HG03575 (cell line): ENCODE measurements around the gene MRPL40.

Experiments
- ATAC-seq: cut with Tn5 transposase; IDR thresholded peaks from one replicate; pipeline ENCODE4 v1.9.1; 2021; ENCODE audit not compliant: unreplicated experiment, insufficient number of reproducible peaks, low FRiP score; ENCODE audit errors: extremely low read depth

MRPL40 gene

DNA sequence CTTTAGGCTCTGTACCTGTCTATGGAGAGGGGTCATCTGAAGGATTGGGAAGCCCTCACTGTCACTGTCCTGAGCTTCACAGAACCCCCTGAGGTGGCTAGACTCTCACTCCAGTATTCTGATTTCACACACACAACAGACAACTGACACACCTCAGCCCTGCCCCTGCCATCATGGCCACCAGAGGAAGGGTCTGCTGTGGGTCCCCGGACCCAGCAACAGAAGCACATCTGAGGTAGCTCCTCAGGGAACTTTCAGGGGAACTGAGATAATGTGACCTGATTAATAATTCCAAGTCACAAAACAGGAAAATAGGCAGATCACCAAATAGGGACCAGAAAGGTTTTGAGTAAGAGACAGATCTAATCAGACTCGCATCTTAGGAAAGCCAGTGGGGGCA lies 22.7 kb downstream of the MRPL40 start:
- ATAC-seq: no peak

DNA sequence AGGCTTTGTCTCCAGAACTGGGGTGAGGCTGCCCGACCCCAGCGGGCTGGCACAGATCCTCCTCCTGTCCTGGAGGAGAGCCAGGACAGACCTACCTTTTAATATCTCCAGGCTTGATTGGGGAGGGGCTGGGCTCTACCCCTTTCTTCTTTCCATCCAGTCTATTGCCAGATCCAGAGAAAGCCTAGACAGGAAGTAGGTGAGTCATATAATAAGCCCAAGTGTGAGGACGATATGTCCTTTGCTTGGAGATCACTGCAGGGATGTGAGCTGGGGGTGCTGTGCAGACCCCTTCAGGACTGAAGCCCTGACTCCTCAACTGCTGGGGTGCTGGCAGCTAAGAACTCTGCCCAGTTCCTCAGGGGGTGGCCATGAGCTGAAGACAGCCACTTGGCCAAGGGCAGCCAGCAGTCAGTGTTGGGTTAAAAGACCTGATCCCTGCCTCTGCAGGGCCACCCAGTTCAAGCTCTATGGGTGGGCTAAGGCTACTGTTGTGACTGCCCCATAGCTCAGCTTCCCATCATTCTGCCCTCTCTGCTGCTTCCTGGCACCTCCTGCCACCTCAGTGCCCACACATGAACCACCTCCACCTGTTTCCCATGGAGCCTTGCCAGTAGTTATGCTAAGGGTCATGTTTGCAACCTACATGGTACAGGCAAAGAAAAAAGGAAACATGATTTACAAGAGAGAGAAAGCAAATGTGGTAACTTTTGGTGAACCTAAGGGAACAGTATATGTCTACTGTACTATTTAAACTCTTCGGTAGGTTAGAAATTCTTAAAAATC lies 23.4 kb downstream of the MRPL40 start:
- no peak for ATAC-seq

DNA sequence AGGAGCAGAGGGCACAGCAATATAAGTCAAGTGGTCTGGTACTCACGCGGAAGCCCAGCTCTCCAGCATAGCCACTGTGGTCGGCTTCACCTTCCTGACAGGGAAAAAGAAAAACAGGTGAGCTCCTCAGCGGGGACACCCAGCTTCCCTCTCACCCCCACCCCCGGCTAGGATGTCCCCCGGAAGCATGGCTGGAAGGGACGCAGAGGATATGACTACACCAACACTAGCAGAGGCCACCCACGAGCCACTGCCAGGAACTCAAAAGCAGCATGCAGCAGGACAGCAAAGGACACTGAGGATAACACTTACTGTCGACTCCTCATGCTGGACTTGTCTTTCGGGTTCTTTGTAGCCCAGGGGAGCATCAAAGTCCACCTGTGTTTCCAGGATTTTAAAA lies 24.2 kb downstream of the MRPL40 start:
- ATAC-seq: no peak

DNA sequence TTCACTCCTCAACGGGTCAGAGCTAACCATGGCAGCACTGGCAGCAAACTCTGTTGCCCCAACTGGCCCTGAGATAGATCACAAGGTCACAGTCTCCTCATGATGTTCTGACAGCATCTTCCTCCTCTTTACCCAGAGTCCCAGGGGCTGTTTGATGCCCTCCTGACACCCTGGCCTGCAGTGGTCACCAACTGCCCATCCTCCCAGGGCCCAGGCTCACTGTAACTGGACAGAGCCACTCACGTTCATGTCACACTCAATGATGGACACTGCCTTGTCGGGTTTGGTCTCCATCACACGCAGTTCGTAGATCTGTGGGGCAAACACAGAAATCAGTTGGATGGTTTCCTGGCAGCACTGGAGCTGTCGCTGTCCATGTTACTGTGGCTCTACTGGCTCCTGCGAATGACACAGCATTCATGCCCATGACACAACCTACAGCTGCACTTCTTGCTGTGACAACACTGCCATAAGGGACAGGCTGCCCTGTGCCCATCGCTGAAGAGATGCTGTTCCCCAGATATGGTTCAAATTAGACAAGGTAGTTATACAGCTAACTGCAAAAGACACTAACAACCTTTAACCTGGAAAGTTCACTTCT lies 25.6 kb downstream of the MRPL40 start:
- no peak for ATAC-seq

DNA sequence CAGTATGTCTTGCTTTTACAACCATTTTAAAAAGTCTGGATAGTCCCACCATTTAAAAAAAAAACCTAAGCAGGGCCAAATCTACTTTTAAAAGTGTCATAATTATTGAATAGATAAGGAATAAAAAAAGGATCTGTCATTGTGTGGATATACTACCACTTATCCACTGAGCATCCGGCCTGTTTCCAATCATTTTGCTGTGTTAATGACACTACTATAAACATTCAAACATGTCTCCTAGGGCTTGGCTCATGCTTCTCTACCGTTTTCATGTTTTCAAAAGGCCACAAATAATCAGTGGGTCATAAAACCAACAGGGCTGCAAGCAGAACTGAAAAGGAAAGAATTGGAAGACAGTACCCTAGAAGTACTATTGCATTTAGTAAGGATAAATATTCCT lies 27.7 kb downstream of the MRPL40 start:
- no peak for ATAC-seq

DNA sequence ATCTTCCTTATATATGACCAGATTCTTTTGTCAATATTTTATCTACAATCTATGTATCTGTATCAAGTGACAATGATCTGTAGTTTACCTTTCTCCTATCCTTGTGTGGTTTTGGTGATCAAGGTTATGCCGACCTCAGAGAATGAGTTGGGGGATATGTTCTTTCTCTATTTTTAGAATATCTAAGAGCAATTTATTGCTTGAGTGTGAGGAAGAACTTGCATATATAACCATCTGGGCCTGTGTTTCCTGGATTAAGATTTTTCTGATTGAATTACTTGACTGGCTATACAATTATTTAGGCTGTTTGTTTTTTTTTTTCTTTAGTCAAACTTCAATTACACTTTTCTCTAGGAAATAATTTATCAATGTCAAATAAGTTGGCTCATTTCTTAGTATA lies 29.2 kb downstream of the MRPL40 start:
- ATAC-seq: no peak

DNA sequence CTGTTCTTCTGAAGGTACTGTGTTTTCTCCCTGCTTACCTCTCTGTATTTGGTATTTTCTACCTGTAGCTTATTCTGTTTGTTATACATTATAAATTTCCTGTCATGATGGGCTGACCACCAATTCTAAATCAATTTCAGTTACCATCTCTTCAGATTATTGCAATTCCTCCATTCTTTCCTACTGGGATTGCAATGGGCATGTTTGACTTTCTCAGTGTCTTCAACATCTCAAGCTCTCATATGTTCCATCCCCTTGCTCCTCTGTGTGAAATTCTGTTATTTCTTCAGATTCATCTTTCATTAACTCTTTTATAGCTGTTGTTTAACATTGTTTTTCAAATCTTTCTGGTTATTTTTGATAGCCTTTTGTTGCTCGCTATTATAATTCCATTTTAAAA lies 30.7 kb downstream of the MRPL40 start:
- ATAC-seq: no peak

DNA sequence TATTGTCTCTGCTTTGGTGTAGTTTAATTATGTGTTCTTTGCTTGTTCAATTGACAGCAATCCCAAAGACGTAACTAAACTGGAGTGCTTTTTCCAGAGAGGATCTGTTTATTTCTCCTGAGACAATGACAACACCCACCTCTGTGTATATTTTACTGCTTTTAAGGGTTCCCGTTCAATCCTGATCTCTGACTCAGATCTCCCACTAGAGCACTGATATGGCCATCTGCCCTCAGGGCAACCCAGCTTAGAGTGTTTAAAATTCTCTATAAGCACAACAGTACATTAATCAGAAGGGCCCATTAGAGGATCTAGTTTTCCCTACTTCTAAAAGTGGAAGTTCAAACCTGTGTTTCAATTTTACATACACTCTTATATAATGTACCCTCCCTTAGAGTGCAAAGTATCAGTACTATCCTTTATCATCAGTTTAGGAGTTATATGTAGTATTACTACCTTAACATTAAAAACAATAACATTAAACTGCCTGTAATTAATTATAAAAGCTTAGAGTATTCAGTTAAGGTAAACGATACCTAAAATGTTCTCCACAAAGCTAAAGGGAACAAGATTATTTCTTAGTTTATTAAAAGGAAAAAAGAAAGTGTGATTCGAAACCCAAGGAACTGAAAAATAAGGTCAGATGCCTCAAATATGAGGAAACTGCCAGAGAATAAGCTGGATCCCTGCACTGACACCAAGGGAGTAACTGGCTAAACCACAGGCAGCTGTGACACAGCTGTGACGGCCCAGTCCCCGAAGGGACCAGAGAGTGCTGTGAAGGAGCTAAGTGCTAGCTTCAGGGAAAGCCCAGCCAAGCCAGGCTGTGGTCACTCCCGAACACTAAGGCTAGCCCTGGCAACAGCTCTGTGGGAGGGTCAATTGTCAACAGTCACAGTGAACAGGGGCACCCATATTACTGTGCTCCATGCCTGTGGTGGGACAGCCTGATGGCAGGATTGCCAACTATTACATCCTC lies 31.4 kb downstream of the MRPL40 start:
- ATAC-seq: no peak

DNA sequence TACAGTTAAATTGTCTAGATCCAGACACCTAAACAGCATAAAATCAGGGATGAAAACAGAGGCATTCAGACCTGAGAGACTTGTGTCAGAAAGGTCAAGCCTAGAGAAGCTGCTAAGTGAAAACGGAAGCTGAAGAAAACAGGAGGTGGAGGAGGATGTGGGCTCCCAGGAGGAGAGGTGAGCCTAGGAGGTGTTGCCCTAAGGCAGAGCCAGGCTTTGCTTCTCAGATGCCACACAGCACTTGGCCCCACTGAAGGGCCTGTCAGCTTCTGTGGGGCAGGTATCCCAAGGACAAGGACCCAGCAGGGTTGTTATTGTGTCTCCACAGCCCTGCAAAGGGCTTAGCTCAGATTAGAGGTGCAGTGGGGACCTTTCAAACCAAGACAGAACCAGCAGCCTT lies 32.2 kb downstream of the MRPL40 start:
- no peak for ATAC-seq

DNA sequence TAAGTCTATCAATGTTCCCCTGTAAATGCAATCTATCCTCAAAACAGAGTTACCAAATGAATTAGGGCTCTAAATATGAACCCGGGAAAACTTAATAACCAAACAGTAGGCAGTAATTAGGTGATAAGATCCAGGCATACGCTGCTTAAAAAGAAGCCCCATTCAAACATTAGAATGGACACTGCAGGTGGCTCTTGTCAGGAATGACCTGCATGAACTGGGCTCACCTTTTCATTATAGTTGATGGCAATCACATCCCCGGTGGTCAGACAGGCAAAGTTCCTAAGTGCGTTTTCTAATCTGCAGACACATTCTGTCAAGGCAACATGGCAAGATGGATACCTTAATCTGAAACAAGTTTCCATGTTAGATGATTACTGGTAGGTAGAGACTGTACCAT lies 32.6 kb downstream of the MRPL40 start:
- no peak for ATAC-seq

DNA sequence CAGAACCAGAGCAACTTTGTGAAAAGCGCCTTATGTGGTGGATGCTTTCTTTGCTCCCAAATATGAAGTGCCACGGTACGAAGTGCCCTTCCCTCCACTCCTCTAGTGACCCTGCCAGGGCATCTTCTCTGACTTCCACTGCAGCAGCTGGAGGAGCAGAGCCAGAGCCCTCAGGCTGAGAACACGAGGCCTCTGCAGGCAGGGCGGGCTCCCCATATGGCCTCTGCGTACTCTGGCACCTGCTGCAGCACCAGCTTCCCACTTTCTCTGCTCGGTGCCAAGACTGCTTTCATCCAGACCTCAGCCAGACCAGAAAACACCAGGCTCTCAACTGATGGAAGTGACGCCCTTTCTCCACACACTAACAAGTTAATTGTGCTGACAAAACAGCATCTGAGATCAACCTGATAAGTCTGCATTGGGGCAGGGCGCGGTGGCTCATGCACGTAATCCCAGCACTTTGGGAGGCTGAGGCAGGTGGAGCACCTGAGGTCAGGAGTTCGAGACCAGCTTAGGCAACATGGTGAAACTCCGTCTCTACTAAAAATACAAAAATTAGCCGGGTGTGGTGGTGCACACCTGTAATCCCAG lies 33.9 kb downstream of the MRPL40 start:
- ATAC-seq: no peak

DNA sequence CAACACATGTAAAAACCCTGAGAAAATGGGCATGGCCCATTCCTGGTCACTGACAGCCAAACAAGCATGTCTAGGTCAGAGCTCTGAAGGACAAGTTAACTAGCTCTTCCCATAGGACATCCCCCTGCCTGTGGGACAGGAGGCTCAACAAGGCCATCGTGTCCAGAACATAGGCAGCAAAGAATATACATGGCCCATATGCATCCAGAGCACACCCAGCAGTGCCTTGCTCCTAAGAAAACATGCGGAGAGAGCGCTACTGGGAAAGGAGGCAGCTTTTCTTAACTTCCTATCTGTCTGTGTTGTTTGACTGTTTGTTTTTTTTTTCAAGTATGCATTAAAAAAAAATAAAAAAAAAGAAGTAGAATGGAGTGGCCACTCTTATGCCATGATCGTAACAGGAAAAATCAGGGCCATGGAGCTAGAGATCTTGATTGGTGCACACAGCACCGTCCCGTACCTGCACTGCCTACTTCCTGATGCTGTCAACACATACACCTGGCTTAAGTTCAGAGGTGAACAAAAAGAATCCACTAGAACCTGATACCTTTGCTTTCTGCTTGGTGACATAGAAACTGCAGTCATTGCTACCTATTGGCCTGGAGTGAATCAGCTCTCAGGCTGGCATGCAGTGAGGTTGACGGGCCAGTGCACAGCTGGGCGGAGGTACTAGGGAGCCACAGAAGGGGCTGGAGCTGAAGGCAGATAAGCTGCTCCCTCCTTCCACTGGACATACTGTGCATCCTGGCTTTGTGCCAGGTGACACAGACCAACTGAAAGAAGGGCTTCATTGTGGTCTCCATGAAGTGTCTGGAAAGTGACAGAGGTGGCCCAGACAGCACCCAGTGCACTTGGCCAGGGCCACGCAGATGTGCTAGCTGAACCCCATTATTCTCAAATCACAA lies 34.8 kb downstream of the MRPL40 start:
- no peak for ATAC-seq

DNA sequence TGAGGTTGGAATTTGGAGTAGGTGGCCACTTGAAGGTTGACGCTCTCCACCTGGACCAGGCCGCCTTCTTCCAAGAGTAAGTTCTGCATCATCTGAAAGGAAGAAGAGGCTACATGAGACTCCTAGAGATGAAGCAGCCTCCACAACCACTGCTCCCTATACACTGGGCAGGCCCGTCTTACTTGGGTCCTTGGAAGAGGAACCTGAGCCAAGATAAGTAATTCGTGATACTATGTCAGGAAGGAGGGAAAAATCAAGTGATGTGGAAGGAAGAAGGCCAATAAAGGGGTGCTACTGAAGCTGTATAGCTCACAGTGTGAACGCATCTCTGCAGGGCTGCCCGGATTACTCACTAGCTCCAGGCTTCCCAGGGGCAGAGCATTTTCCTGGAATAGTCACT lies 35.6 kb downstream of the MRPL40 start:
- ATAC-seq: no peak

DNA sequence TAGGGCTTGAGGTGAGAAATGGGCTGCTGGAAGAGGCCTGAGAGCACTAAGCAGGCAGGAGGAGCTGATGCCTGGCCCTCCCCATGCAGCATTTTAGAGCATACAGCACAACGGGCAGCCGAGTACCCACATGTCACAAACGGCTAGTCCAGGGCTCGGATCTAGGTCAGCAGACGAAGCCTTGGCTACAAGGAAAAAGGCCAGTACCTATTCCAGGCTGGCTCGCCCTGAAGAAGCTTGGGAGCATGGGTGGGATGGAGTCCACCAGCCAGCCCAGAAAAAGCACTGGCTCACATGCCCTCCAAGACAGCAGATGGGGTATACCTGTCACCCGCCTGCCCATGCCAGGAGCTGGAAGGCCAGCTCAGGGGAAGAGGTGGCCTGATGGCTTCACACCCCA lies 37.1 kb downstream of the MRPL40 start:
- no peak for ATAC-seq

DNA sequence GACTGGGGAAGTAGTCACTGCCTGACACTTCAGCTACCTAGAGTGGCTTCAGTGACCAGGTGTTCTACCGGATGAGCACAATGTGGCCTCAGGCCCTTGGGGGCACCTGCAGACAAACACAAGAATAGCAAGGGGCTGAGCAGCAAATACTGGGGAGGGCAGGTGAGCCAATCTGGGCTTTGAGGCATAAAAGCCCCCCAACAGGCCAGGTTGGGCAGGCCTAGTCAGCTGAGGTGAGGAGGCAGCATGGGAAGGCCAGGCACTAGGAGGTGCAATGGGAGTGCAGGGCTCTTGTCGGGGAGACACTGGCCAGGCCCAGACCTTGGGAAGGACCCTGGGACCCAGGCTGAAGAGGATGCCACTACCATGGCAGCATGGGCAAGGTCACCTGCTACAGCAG lies 37.7 kb downstream of the MRPL40 start:
- ATAC-seq: no peak

DNA sequence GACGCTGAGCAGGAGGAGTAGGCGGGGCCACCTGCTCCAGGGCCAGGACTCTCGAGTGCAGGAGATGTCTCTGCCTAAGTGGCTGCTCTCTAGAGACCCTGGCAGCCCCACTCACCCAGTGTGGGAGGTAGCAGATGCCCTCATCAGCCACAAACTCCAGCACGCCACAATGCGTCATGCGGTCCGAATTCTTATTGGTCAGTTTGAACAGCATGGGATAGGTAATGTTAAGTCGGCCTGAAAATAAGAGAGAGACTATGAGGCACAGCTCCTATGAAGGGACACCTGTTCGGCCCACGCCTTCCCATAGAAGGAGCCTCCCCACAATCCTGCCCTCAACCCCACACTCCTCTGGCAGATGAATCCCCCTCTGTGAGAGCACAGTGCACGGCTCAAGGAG lies 39.2 kb downstream of the MRPL40 start:
- no peak for ATAC-seq

DNA sequence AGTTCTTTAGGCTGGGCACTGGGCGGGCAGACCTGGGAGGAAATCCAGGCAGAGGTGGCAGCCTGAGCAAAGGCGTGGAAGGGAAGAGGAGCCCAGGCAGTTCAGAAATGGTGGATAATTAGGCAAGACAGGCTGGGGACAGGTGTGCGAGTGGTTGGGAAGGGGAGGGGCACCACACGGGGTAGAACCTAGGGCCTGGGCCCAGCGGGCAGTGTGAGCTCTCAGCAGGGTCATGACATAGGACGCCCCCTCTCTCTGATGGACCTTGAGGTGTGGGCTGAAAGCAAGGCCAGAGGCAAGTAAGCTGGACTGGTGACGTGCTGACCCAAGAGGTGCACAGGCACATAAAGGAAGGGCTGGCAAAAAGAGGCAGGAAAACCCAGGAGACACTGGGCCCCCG lies 39.9 kb downstream of the MRPL40 start:
- ATAC-seq: no peak

DNA sequence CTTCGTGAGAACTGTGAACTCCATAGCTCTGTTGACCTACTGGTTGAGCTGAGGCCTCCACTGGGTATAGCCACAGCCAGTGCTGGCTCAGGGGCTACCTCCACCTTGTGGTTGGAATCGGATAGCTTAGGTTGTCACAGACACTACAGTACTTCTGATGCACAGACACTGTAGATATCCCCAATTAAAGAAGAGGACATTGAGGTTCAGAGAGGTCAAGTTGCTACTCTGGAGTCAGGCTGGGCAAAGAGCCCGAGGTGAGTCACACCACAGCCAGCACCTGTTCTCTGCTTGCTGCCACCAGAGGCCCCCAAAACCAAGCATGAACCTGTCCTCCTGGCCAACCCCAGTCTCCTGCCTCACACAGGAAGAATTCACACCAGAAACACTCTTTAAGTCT lies 41.2 kb downstream of the MRPL40 start:
- ATAC-seq: no peak

DNA sequence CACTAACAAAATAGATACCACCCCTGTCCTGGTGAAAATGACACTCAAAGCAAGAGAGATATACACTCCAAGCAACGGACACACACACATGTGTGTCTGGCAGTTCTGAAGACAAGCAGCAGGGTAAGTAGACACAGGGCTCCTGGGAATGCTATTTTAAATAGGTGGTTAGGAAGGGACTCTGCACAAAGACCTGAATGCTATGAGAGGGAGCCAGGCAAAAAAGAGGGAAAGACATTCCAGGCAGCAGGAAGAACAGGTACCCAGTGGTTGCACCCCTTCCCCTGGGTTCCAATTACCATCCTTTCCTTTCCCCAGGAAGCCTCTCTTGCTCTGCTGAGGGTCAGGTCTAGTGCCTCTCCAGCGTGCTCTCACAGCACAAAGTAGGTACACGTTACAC lies 43.7 kb downstream of the MRPL40 start:
- no peak for ATAC-seq
